H9 (cell line): ENCODE results near the gene SDHC. TPM values are rescaled to one million over a fixed set of nuclear protein-coding genes. Genes with fewer than 3 reads are reported as not detected.
"Not testable (repeated sequence)": the region's sequence is repeated elsewhere in the genome, so short reads cannot be mapped to it uniquely, and the experiment has no call there.

Source experiments
- DNase-seq: peaks from one replicate; pipeline ENCODE4 v3.0.0-alpha.2; 2017
- H2AFZ ChIP-seq: one replicate; pipeline ENCODE4 v1.6.1; 2013; ENCODE audit warnings: mild to moderate bottlenecking, low read length, control low read depth, moderate library complexity
- H2AK5ac ChIP-seq: 2 replicates; pipeline ENCODE4 v1.6.1; 2013; ENCODE audit warnings: low read length, control low read depth, mixed read lengths; ENCODE audit not compliant: insufficient read length
- H2BK120ac ChIP-seq: one replicate; pipeline ENCODE4 v1.6.1; 2013; ENCODE audit warnings: low read depth, mild to moderate bottlenecking, low read length, control low read depth, inconsistent platforms; ENCODE audit not compliant: poor library complexity, severe bottlenecking
- H2BK12ac ChIP-seq: 2 replicates; pipeline ENCODE4 v1.6.1; 2013; ENCODE audit warnings: low read length, control low read depth, mixed read lengths, low read depth; ENCODE audit not compliant: insufficient read length
- H2BK15ac ChIP-seq: 2 replicates; pipeline ENCODE4 v1.6.1; 2013; ENCODE audit warnings: low read depth, low read length, control low read depth
- H2BK20ac ChIP-seq: one replicate; pipeline ENCODE4 v1.6.1; 2013; ENCODE audit warnings: low read depth, mild to moderate bottlenecking, low read length, control low read depth, inconsistent platforms; ENCODE audit not compliant: poor library complexity, severe bottlenecking
- H2BK5ac ChIP-seq: 2 replicates; pipeline ENCODE4 v1.6.1; 2013; ENCODE audit warnings: low read length, control low read depth, mixed read lengths; ENCODE audit not compliant: insufficient read length
- H3K14ac ChIP-seq: 2 replicates; pipeline ENCODE4 v1.6.1; 2013; ENCODE audit warnings: low read length, control low read depth; ENCODE audit not compliant: insufficient read depth
- H3K18ac ChIP-seq: 2 replicates; pipeline ENCODE4 v1.6.1; 2013; ENCODE audit warnings: low read depth, mild to moderate bottlenecking, mixed read lengths, low read length, control low read depth; ENCODE audit not compliant: insufficient read length
- H3K23ac ChIP-seq: 2 replicates; pipeline ENCODE4 v1.6.1; 2013; ENCODE audit warnings: low read length, control low read depth, mixed read lengths, low read depth; ENCODE audit not compliant: insufficient read length
- H3K23me2 ChIP-seq: 2 replicates; pipeline ENCODE4 v1.6.1; 2013; ENCODE audit warnings: low read depth, mild to moderate bottlenecking, mixed read lengths, low read length, control low read depth; ENCODE audit not compliant: insufficient read length, poor library complexity, severe bottlenecking
- H3K27ac ChIP-seq: 2 replicates; pipeline ENCODE4 v1.5.1; 2013; ENCODE audit warnings: low read length, control low read depth, mixed read lengths, low read depth; ENCODE audit not compliant: insufficient read length
- H3K27me3 ChIP-seq: 2 replicates; pipeline ENCODE4 v1.6.1; 2013; ENCODE audit warnings: low read length, control low read depth, inconsistent platforms; ENCODE audit not compliant: insufficient read depth
- H3K4ac ChIP-seq: 2 replicates; pipeline ENCODE4 v1.6.1; 2013; ENCODE audit warnings: low read depth, mild to moderate bottlenecking, control low read depth, inconsistent platforms, low read length, moderate library complexity
- H3K4me1 ChIP-seq: 2 replicates; pipeline ENCODE4 v1.6.1; 2013; ENCODE audit warnings: low read length, control low read depth, inconsistent platforms; ENCODE audit not compliant: insufficient read depth
- H3K4me2 ChIP-seq: 2 replicates; pipeline ENCODE4 v1.6.1; 2013; ENCODE audit warnings: low read length, control low read depth, mixed read lengths; ENCODE audit not compliant: insufficient read length, insufficient read depth
- H3K56ac ChIP-seq: 2 replicates; pipeline ENCODE4 v1.6.1; 2013; ENCODE audit warnings: low read depth, mild to moderate bottlenecking, mixed read lengths, low read length, control low read depth; ENCODE audit not compliant: insufficient read length
- H3K79me1 ChIP-seq: 2 replicates; pipeline ENCODE4 v1.6.1; 2013; ENCODE audit warnings: low read depth, mild to moderate bottlenecking, moderate library complexity, low read length, control low read depth, inconsistent platforms; ENCODE audit not compliant: insufficient read depth, poor library complexity, severe bottlenecking
- H3K79me2 ChIP-seq: 2 replicates; pipeline ENCODE4 v1.6.1; 2013; ENCODE audit warnings: low read length, control low read depth, inconsistent platforms; ENCODE audit not compliant: insufficient read depth
- H3K9ac ChIP-seq: 2 replicates; pipeline ENCODE4 v1.6.1; 2013; ENCODE audit warnings: low read length, control low read depth, mixed read lengths; ENCODE audit not compliant: insufficient read length; ENCODE audit errors: extremely low read depth
- H3K9me3 ChIP-seq: one replicate; pipeline ENCODE4 v1.6.1; 2013; ENCODE audit warnings: low read depth, low read length, inconsistent platforms; ENCODE audit not compliant: control insufficient read depth
- H3T11ph ChIP-seq: one replicate; pipeline ENCODE4 v1.6.1; 2013; ENCODE audit warnings: mild to moderate bottlenecking, low read length, control low read depth, inconsistent platforms
- H4K20me1 ChIP-seq: one replicate; pipeline ENCODE4 v1.6.1; 2013; ENCODE audit not compliant: control insufficient read depth, insufficient read length, insufficient read depth
- H4K5ac ChIP-seq: 2 replicates; pipeline ENCODE4 v1.6.1; 2013; ENCODE audit warnings: low read depth, mild to moderate bottlenecking, mixed read lengths, low read length, control low read depth; ENCODE audit not compliant: insufficient read length
- H4K8ac ChIP-seq: replicated peaks from 2 replicates; pipeline ENCODE4 v1.6.1; 2013; ENCODE audit warnings: low read length, control low read depth, mixed read lengths, low read depth; ENCODE audit not compliant: insufficient read length
- H4K91ac ChIP-seq: 2 replicates; pipeline ENCODE4 v1.6.1; 2013; ENCODE audit warnings: low read depth, mild to moderate bottlenecking, moderate library complexity, mixed read lengths, low read length, control low read depth; ENCODE audit not compliant: insufficient read length
- H3K27ac Mint-ChIP-seq, 3 experiments: 2 replicates in 2 of 3; 3 replicates in 1 of 3; pipeline ENCODE4 v1.8.0; 2020 to 2021; ENCODE audit warnings: mixed read lengths in 3 of 3, mild to moderate bottlenecking in 1 of 3, moderate library complexity in 1 of 3
- H3K27me3 Mint-ChIP-seq: 2 replicates; pipeline ENCODE4 v1.8.0; 2021; ENCODE audit warnings: low read depth, mild to moderate bottlenecking, moderate library complexity, mixed read lengths
- H3K36me3 Mint-ChIP-seq, 3 experiments: 2 replicates in 2 of 3; 3 replicates in 1 of 3; pipeline ENCODE4 v1.8.0; 2020 to 2021; ENCODE audit warnings: low read depth in 3 of 3, mixed read lengths in 3 of 3; ENCODE audit not compliant: insufficient read depth in 1 of 3
- H3K4me1 Mint-ChIP-seq, 2 experiments: 2 replicates each; pipeline ENCODE4 v1.8.0; 2020; ENCODE audit warnings: mixed read lengths in 2 of 2
- H3K4me3 Mint-ChIP-seq, 2 experiments: 2 replicates in 1 of 2; 3 replicates in 1 of 2; pipeline ENCODE4 v1.8.0; 2020 to 2021; ENCODE audit warnings: mild to moderate bottlenecking in 2 of 2, mixed read lengths in 2 of 2, moderate library complexity in 1 of 2
- H3K9me3 Mint-ChIP-seq, 2 experiments: 2 replicates in 1 of 2; 3 replicates in 1 of 2; pipeline ENCODE4 v1.8.0; 2020; ENCODE audit warnings: mild to moderate bottlenecking in 2 of 2, mixed read lengths in 2 of 2, moderate library complexity in 1 of 2
- CTCF ChIP-seq: fragments of 200-600 bp; sonication (generic); conservative IDR thresholded peaks from 3 replicates; pipeline ENCODE4 v1.8.0; 2021; ENCODE audit warnings: antibody characterized with exemption, mild to moderate bottlenecking
- WGBS: extraction: QIAGEN DNeasy Blood & Tissue Kit; methylation state at CpG from one replicate; pipeline ENCODE4 v1.1.7; 2013; ENCODE audit warnings: missing lambda C conversion rate, low lambda C conversion rate, mixed read lengths; ENCODE audit not compliant: insufficient read length; ENCODE audit errors: extremely low coverage; 5-methylcytosine and 5-hydroxymethylcytosine counted together
- total RNA-seq: library from RNA; stranded (reverse); gene quantifications from 2 replicates; pipeline ENCODE4 v1.2.1, GENCODE V29; 2021

The SDHC gene
- total RNA-seq, 1 experiment from 2014 or later, result 198 TPM

GRCh38 chr1:161393151-161393550 lies 79.0 kb downstream of the SDHC start:
- Histone ChIP-seq H3K27ac (no peak overlapping the region), H2BK5ac (no peak overlapping the region), H2BK120ac (no peak overlapping the region), H4K5ac (no peak overlapping the region), H2BK20ac (no peak overlapping the region), H2BK12ac (no peak overlapping the region), H2AFZ (no peak overlapping the region), H3K4me1 (no peaks in the 10 kb centered on the region; the same call in 1 of the 2 replicates), H3K23me2 (peaks cover 4% of the 10 kb centered on the region), H3K14ac (no peak overlapping the region), H3K56ac (no peak overlapping the region), H4K20me1 (no peaks in the 10 kb centered on the region), H3K23ac (no peak overlapping the region), H3K18ac (no peak overlapping the region), H3K79me1 (no peaks in the 10 kb centered on the region), H2AK5ac (no peak overlapping the region), H3K9ac (no peak overlapping the region), H3T11ph (no peak overlapping the region), H3K79me2 (no peaks in the 10 kb centered on the region), H3K4me2 (no peak overlapping the region), H4K8ac (no peak overlapping the region), H2BK15ac (no peak overlapping the region), H3K4ac (no peak overlapping the region), H4K91ac (no peak overlapping the region), H3K27me3 (no peaks in the 10 kb centered on the region), H3K9me3 (no peaks in the 10 kb centered on the region)
- Mint-ChIP-seq H3K27ac (no peak overlapping the region), H3K4me3 (no peak overlapping the region; a peak in 1 of 5 replicates), H3K27me3 (peaks cover 1% of the 10 kb centered on the region; the same call in 1 of the 2 replicates), H3K9me3 (no peaks in the 10 kb centered on the region), H3K36me3 (no peaks in the 10 kb centered on the region), H3K4me1 (peaks cover 9 to 17% of the 10 kb centered on the region in 2 experiments)
- TF ChIP-seq CTCF, result no peak
- no peak for DNase-seq

- not testable (repeated sequence) for H3K56ac ChIP-seq, H3K4me2 ChIP-seq, DNase-seq, H4K20me1 ChIP-seq, H3K27me3 ChIP-seq, H4K8ac ChIP-seq, H2BK15ac ChIP-seq, H3K4me1 ChIP-seq, H3K36me3 Mint-ChIP-seq, H3K4me3 Mint-ChIP-seq, H3K27ac ChIP-seq, H3K9me3 ChIP-seq, H3K18ac ChIP-seq, H2BK120ac ChIP-seq, H3K79me1 ChIP-seq, H4K5ac ChIP-seq, H2BK20ac ChIP-seq, H3K23ac ChIP-seq, H3K4ac ChIP-seq, H2AFZ ChIP-seq, H3K23me2 ChIP-seq, H3K27me3 Mint-ChIP-seq, H3K27ac Mint-ChIP-seq, H2AK5ac ChIP-seq, H4K91ac ChIP-seq, H3K9me3 Mint-ChIP-seq, H3K14ac ChIP-seq, H2BK5ac ChIP-seq, H3K9ac ChIP-seq, H3T11ph ChIP-seq, H2BK12ac ChIP-seq, H3K79me2 ChIP-seq
- WGBS, result no CpG with 5 or more reads among the region's 8 CpGs
- peaks cover 11 to 15% of the 10 kb centered on the region in 2 experiments for H3K4me1 Mint-ChIP-seq
These were observed 82.9 kb downstream of the SDHC start for GRCh38 chr1:161397038-161397437.
